Glomerular endothelial cell (primary cell): Measurements from ENCODE around the gene MECR. TPM values are rescaled to one million over a fixed set of nuclear protein-coding genes. Genes with fewer than 3 reads are reported as not detected.

Experiments
- DNase-seq: peaks from one replicate; pipeline ENCODE4 v3.0.0-alpha.2; 2011; ENCODE audit warnings: low read depth, low spot score; ENCODE audit errors: extremely low read depth
- total RNA-seq: library from RNA; depleted of rRNA; stranded (reverse); fragments of >200 nt; gene quantifications from 2 replicates; pipeline ENCODE4 v1.2.3, GENCODE V29; 2015

MECR gene
- total RNA-seq, 1 donor from 2014 or later = 25.1 TPM

DNA sequence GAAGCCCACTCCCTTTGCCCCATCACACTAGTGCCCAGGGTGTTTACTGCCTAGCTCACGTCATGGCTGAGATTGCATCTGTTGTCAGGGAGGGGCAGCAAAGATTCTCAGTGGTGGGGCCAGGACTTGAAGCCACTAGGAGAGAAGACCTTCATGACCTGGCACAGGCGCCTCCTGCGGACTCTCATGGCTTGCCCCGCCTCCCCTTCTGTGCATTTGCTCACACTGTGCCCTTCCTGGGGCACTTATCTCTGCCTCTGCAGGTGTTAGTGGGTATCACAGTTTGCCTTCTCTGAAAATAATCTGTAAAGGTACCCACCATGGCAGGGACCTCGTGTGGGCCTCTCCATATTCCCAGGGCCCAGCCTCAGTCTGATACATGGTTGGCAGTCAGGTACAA lies 25.7 kb upstream of the MECR start:
- DNase-seq = no peak

DNA sequence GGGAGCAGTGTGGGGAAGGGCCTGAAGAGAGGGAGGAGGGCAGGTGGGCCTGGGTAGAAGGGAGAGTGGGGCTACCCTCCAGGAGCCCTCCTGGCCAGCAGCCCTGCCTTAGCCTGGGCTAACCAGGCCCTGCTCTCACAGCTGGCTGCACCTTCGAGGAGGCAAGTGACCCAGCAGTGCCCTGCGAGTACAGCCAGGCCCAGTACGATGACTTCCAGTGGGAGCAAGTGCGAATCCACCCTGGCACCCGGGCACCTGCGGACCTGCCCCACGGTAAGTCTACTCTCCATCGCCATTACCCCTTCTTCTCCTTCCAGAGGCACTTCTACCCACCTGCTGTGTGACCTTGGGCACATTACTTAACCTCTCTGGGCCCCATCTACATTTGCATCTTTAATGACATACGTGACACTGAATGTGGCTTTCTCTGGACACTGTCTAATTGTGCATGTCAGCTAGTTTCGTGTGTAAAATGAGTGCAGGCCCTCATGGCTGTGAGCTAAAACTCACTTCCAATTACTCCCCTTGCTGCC lies 24.5 kb upstream of the MECR start:
- DNase-seq = no peak

DNA sequence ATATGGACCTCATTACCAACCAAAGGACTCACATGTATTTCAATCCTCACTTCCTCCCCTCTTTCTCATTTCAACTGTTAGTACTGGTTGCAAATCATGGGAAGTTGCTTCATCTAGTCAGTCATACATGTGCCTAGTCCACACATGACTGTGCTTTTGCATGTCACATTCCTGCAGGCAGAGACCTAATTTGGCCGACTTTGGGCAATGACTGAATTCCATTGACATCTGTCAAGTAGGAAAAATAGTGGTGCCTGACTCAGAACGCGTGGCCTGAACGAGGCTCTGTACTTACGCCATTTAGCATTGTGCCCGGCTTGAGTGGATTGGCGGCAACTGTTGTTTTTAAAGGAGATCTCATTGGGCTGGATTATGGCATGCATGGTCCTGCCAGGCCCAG lies 23.6 kb upstream of the MECR start:
- DNase-seq = no peak

DNA sequence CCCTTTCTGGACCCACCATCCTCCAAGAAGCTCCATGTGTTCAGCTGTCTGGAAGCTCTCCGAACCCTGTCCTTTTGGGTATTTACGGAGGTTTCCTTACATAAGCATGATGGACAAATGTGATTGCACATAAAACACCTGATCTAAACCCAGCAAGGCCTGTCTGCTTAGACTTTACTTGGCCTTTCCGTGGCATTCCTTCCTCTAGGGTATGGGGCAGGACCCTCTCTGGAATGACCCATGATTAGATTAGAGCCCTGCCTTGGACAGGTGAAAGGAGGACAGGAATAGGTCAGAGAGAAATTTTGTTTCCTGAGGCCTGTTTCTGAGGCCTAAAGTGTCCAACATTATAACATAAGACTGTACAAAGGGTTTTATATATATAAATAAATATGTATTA lies 22.4 kb upstream of the MECR start:
- DNase-seq = no peak

DNA sequence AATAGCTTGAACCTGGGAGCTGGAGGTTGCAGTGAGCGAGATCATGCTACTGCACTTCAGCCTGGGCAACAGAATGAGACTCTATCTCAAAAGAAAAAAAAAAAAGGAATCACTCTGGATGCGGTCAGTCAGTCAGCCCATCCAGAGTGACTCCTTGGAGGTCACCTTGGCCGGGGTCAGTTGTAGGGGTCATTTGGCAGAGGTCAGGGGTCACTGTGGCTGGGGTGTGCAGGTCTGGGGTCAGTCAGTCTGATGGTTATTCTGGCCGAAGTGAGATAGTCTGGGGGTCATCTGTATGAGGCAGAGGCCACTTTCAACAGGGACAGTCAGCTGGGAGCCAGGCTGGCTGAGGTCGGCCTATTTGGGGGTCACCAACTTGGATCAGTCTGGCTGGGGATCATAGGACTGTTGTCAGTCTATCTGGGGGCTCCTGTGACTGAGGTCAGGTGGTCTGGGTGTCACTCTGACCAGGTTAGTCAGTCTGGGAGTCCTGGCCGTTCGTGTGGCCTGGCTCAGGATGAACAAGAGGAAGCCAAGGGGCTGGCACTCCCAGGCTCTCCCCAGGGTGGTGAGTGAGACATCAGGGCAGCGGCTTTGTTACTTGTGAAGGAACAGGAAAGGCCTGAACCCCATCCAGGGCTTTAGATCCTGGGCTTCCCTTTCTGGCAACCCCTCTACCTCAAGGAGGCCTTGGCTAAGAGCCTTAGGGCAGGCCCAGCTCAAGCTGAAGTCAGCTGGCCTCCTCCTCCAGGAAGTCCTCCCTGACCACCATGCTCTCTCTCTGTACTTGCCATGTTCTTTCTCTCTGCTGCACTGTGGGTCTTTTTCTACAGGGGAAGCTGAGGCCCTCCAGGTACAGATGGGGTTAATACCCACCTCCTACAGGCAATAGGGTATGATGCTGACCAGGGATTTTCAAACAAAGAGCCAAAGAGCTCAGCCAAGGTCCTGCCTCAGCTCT lies 20.7 kb upstream of the MECR start:
- DNase-seq = no peak

DNA sequence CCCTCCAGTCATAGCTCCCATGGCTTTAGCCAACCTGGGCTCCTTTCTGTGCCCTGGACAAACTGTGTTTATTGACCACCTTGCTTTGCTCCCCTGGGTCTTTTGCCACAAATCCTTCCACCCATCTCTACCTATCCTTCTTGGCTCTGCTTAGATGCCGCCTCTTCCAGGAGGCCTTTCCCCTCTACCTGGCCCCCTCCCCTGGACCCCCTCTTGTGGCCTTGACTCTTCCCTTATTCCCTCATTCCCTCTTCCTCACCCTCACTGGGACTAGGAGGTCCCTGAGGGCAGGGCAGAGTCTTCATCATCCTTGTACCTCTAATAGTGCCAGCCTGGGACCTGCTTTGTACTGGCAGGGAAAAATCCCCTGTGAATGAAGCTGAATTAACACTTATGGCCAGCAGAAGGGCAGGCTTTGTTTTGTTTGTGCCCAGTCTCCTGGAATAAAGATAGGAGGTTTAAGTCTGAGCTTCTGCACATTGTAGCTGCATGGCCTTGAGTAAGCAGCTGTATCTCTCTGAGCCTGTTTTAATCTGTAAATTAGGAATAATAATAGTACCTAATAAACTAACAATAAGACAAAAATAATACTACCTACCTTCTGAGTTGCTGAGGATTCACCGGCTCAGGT lies 19.3 kb upstream of the MECR start:
- DNase-seq = no peak

DNA sequence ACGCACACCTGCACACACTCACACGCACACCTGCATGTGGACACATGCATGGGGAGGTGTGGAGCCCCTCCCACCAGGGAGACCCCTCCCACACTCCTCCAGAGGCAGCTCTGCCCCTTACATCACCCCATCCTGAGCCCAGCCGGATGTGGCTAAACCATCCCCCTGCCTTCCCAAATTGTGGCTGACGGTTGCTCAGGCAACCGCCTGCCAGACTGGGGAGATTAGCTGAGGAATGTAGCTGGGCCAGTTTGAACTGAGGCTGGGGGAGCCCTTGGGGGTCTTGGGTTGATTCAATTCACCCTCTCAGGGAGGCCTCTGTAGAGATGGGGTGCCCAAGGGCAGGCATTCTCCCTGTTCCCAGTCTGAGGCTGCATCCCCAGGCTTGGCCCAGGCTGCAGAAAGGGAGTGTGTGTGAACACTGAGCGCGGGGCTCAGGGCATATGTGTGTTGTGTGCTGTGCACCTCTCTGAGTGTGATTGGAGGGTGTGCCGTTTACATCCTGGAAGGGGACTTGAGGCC lies 18.5 kb upstream of the MECR start:
- DNase-seq = no peak

DNA sequence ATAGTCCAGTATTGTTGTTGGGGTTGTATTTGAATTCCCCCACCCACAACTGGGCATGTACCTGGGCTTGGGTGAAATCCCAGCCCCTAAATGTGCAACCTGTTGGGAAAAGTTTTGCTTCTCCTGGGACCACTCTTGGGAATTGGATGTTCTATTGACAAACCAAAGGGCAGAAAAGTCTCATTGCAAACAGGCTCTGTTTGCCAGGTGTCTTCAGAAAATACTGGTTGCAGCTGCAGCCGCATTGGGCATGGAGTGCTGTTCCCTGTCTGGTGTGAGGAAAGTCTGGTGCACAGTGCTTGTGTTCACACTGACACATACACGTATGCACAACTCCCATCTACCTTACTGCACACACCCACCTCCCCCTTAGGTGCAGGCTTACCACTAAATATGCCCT lies 17.7 kb upstream of the MECR start:
- no peak for DNase-seq

DNA sequence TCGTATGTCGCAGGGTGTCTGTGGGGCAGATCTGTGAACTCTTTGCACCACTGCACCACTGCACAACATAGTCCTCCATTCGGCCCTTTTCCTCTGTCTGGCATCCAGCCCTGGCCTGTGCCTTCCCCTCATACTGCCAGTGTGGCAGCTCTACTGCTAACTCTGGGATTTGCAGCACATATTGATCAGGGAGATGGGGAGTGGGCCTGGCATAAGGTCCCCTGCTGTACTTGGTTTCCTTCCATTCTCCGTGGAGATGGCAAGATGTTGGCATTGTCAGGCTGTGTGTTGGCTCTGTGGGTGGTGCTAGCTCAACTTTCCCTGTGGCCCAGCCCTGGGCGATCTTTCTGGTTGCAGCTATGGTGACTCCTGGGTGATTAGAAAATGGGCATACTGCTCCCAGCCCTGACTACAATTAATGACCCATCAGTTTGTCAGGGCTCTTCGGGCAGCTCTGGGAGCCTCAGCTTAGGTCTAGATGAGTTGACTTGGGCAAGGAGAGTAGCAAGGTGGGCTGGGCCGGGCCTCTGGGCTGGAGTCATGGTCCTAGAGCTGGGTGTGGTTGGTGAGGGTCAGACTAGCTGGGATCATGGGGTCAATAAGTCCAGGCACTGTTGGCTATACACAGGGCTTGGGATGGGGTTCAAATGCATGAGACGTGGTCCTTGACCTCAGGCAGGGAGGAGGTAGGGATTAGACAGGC lies 17.0 kb upstream of the MECR start:
- no peak for DNase-seq

DNA sequence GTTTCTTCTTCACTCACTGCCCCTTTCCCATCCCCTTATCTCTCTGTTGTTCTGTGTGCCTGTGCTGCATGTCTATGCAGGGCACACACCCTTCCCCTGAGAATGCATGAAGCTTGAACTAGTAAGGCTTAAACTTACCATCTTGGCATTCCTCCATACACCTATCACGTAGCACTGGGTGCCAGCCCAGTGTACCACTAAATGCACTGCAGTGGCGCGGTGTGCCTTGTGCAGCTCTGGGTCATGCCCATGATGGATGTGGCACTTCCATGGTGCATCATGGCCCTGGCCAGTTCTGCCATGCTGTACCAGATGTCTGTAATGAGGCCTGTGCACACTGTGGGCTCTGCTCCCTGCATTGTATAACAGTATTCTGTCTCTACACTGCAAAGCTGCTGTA lies 16.3 kb upstream of the MECR start:
- DNase-seq = no peak

DNA sequence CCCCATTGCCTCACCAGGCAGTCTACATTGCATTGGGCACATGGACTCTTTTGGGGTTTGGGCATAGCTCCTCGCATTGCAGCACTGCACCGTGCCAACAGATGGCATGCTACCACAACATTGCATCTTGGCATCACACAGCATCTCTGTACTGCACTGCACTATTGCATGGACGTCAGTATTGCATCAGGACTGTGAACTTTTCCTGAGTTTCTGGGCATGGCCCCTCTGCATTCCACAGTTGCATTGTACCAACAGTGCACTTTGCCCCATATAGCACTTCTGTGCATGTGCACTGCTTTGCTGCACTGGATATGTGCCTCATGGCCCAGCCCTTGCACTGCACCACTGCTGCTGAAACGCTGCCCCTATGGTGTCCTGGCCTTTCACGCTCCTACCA lies 15.1 kb upstream of the MECR start:
- no peak for DNase-seq

DNA sequence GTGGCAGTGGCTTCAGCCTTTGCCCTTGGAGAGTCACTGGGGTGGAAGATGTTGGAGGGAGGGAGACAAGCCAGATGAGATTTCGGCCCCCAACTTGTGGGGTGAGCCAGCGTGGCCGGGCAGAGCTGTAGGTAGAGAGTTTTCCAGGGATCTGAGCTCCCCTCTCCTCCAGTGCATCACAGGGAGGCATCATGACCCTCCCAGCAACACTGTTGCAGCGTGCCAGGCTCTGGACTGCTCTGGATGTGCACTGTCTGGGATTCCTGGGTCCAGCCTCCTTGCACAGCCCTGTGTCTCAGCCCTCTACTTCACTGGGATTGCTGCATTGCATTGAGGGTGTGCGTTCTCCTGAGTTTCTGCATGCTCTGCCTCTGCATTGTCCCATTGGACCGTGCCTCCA lies 14.5 kb upstream of the MECR start:
- DNase-seq = no peak

DNA sequence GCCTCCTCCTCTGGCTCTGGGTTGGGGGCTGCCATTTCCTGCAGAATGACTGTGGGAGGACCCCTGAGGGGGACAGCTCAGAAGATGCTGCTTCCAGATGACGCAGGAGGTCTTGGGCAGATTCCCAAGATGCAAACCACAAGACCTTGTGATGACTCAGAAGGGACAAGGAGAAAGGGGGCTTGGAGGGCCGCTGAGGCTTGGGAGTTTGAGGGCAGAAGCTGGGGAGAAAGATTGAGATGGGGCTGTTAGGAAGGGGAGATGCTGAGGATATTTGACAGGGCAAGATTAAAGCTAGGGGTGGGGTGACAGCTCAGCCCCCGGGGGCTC lies 13.1 kb upstream of the MECR start:
- no peak for DNase-seq

DNA sequence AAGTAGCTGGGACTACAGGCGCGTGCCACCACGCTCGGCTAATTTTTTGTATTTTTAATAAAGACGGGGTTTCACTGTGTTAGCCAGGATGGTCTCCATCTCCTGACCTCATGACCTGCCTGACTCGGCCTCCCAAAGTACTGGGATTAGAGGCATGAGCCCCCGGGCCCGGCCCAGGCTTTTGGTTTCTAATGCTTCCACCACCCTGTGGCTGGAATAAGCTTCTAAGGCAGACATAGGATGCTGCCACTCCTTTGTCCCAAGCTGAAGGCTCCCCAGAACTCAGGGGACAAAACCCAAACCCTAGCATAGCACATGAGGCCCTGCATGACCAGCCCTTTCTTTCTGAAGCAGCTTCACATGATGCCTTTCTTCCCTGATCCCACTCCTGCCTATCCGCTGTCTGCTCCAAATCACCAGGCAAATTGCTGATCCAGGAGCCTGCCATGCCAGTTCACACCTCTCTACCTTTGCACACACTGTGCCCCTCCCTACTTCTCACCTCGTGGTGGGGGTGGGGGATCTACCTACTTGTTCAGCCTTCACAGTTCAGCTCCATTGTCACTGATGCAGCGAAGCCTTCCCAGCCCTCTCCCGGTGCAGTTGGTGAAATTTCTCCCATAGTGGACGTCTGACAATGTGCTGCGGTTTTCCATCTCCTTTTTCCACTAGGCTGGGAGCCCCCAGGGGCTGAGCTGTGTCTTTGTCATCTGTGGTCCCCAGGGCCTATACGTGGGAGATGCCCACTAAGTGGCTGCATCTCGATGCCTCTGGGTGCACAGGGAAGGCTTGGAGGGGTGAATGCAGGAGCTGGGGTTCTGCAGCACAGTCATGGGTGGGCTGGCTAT lies 12.5 kb upstream of the MECR start:
- no peak for DNase-seq

DNA sequence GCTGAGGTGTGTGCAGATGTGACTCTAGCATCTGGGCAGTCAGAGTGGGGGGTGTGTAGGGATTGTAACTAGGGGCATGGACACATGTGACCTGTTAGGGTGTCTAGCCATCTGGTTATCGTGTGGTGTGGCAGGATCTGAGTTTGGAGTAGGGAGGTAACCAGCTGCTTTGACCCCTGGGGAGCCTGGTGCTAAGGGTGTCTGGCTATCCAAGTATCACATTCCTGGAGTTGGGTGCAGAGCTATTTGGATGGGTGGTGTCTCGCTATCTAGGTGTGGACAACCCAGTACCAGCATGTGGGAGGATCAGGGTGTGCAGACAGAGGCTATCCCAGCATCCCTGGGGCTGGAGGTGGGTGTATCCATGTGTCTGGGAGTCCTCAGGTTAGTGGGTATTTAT lies 10.3 kb upstream of the MECR start:
- no peak for DNase-seq

DNA sequence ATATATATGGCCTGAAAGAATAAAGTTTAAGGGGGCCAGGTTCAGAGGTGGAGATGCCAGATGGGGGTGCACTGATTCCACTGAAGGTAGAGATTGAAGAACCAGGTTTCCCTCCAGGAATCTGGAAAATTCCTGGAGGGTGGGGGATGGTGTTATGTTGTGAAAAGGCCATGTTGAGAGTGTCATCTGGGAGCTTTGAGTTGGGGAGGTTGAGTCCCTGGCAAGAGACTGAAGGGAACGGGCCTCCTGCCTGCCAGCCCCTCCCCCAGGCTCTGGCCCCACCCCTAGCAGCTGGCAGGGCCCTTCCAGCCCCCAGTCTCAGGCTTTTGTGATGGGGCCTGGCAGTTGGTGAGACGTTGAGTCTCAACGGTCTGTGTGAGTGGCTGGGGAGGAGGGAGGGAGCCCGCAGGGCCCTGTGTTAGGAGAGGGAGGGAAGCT lies 9.7 kb upstream of the MECR start:
- no peak for DNase-seq

DNA sequence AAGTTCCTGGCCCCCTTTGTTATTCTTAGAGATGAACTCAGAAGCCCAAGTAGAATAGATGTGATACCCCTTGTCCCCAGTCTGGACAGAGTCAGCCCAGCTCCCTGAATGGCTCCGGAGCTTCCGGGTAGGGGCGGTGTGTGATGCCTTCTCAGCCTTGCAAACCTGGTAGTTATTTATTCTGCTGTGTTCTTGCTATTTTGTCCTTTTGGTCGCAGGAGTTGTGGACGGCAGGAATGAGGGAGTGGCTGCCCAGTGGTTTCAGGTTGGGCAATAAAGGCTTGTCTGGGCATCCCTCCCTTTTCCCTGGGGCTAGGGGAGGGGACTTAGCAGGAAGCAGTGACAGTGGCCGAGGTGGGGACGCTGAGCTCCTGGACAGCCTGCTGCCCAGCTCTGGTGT lies 8.4 kb upstream of the MECR start:
- DNase-seq = no peak

DNA sequence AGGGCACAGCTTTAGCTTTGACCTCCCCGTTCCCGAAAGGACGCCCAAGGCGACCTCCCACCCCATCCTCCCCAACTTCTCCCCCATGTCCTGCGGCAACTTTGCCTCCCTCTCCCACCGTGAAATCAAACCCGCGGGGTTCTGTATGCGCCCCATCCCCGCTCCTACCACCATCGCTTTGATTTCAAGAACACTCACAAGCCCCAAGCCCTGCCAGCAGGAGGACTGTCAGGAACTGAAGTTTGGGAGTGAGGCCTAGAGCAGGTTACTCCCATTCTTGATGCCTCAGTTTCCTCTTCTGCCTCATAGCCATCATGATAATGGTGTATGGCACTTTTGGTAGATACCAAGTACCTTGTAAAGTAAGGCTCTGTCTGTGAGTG lies 7.9 kb upstream of the MECR start:
- DNase-seq = no peak

DNA sequence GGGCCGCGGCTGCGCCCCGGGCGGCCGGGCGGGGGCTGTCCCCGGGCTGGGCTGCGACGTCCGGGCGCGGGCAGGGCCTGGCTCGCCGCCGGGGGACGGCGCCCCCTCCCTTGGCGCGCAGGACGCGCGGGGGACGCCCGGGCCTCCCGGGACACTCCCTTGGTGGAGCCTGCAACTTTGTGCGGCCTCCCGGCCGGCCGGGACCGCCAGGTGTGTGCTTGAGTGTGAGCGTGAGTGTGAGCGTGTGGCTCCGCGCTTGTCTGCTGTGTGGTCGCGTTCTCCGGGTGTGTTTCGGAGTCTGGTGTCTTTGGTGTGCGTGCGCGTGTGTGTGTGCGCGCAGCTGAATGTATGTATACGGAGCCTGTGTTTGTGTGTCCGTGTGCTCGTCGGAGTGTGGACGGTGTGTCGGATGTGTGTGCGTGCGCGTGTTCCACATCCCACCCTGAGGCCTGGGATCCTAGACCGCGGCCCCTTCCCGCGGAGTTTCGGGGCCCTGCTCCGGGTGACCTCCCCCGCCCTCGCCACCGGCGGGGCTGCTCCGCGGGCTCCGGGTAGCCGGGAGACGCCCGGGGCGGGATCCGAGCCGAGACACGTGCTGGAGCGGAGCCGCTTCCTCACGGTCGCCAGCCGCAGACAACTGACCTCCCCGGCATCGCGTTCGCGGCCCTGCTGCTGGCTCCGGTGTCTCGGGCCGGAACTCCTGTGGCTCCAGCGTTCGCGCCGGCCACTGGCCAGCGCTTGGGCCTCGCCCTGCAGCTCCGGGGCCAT lies 7.3 kb upstream of the MECR start:
- no peak for DNase-seq
